Chondrocyte (in vitro differentiated cells): Measurements from ENCODE around the gene NCAM1. TPM values are rescaled to one million over a fixed set of nuclear protein-coding genes. Genes with fewer than 3 reads are reported as not detected.

ENCODE experiments used
- DNase-seq: peaks from one replicate; pipeline ENCODE4 v3.0.0; 2021; ENCODE audit warnings: mixed read lengths, low spot score
- H3K27ac Mint-ChIP-seq: one replicate; pipeline ENCODE4 v1.8.0; 2021; ENCODE audit warnings: mild to moderate bottlenecking, moderate library complexity, mixed read lengths; ENCODE audit not compliant: unreplicated experiment
- H3K27me3 Mint-ChIP-seq: 2 replicates; pipeline ENCODE4 v1.8.0; 2021; ENCODE audit warnings: low read depth, mixed read lengths
- H3K36me3 Mint-ChIP-seq: 2 replicates; pipeline ENCODE4 v1.8.0; 2021; ENCODE audit warnings: low read depth, mixed read lengths
- H3K4me1 Mint-ChIP-seq: 2 replicates; pipeline ENCODE4 v1.8.0; 2021; ENCODE audit warnings: low read depth, mild to moderate bottlenecking, mixed read lengths
- H3K4me3 Mint-ChIP-seq: one replicate; pipeline ENCODE4 v1.8.0; 2021; ENCODE audit warnings: mild to moderate bottlenecking, moderate library complexity, mixed read lengths; ENCODE audit not compliant: unreplicated experiment
- H3K9me3 Mint-ChIP-seq: 2 replicates; pipeline ENCODE4 v1.8.0; 2021; ENCODE audit warnings: low read depth, mixed read lengths
- total RNA-seq: library from RNA; stranded (reverse); gene quantifications from 3 replicates; pipeline ENCODE4 v1.2.1, GENCODE V29; 2021
- TF ChIP-seq, protein P1 (sequence below): fragments of 200-600 bp; sonication (generic); IDR thresholded peaks from 2 replicates; pipeline ENCODE4 v1.5.0; 2021; ENCODE audit warnings: antibody characterized with exemption, mild to moderate bottlenecking, moderate library complexity

NCAM1 gene
- total RNA-seq, 1 donor from 2014 or later: 3.9 TPM

GRCh38 chr11:112962579-112963367, 1.6 kb downstream of the NCAM1 start:
- Mint-ChIP-seq H3K4me3 (peak overlapping the region; percentile 89), H3K4me1 (peaks cover 20% of the 10 kb centered on the region), H3K27me3 (peaks cover 18% of the 10 kb centered on the region), H3K27ac (no peak overlapping the region), H3K36me3 (no peaks in the 10 kb centered on the region), H3K9me3 (no peaks in the 10 kb centered on the region)
- DNase-seq: peak; percentile 68
- TF ChIP-seq, protein P1, sequence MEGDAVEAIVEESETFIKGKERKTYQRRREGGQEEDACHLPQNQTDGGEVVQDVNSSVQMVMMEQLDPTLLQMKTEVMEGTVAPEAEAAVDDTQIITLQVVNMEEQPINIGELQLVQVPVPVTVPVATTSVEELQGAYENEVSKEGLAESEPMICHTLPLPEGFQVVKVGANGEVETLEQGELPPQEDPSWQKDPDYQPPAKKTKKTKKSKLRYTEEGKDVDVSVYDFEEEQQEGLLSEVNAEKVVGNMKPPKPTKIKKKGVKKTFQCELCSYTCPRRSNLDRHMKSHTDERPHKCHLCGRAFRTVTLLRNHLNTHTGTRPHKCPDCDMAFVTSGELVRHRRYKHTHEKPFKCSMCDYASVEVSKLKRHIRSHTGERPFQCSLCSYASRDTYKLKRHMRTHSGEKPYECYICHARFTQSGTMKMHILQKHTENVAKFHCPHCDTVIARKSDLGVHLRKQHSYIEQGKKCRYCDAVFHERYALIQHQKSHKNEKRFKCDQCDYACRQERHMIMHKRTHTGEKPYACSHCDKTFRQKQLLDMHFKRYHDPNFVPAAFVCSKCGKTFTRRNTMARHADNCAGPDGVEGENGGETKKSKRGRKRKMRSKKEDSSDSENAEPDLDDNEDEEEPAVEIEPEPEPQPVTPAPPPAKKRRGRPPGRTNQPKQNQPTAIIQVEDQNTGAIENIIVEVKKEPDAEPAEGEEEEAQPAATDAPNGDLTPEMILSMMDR: no peak

DNA sequence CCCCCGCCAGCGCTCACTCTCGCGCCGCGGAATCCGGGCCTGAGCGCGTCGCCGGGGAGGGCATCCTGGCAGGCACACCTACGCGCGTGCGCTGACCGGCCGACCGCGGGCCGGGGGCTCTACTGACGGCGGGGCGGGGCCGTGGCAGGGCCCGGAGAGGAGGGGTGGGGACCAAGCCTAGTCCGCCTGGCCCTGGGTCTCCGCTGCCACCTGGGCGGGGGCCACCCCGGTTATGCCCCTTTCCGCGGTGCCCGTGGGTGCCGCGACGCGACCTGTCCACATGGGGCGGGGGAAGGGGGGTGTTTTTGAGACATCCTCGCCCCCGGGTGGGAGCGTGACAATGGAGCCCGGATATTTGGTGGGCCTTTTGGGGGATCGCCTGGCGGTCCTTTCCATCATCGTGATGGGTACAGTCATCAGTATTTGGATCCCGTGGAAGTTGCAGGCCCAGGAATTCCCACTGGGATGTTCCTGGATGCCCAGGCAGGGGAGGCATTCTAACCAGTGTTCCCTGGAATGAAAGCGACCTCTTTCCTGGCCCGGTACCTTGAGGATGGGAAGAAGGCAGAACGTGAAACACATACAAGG, 2.2 kb downstream of the NCAM1 start:
- DNase-seq: no peak
- H3K27me3 Mint-ChIP-seq: peaks cover 15% of the 10 kb centered on the region
- no peak overlapping the region for H3K27ac Mint-ChIP-seq

DNA sequence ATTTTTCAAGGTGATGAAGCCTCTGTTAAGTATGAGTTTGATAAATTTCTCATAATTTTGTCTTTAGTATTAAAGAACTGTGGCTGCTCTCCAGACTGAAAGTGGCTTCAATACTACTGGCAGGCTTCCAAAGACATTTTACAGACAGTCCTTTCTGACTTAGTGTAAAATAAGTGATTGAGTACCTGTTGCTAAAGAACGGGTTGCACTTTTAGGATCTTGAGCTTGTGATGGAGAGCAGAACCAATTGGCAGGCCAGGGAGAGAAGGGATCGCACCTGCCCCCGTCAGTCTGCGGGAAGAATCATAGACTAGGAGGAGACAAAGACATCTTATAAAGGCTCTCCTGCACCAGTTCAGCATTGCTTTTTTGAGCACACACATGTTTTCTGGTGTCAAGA, 4.4 kb downstream of the NCAM1 start:
- Mint-ChIP-seq H3K4me3 (no peak overlapping the region), H3K9me3 (no peaks in the 10 kb centered on the region), H3K4me1 (peaks cover 24% of the 10 kb centered on the region), H3K36me3 (no peaks in the 10 kb centered on the region), H3K27ac (no peak overlapping the region), H3K27me3 (peaks cover 11% of the 10 kb centered on the region)
- TF ChIP-seq, protein P1: no peak
- no peak for DNase-seq

More for the DNA sequence above, 2.2 kb downstream of the NCAM1 start:
- Mint-ChIP-seq H3K9me3 (no peaks in the 10 kb centered on the region), H3K36me3 (no peaks in the 10 kb centered on the region), H3K4me1 (peaks cover 20% of the 10 kb centered on the region), H3K4me3 (peak overlapping the region; percentile 89)
- TF ChIP-seq, protein P1: no peak

- H3K27me3 Mint-ChIP-seq: peaks cover 11% of the 10 kb centered on the region
- no peaks in the 10 kb centered on the region for H3K36me3 Mint-ChIP-seq
- TF ChIP-seq, protein P1: no peak
- no peaks in the 10 kb centered on the region for H3K9me3 Mint-ChIP-seq
- DNase-seq: no peak
- no peak overlapping the region for H3K4me3 Mint-ChIP-seq
- peaks cover 19% of the 10 kb centered on the region for H3K4me1 Mint-ChIP-seq
- H3K27ac Mint-ChIP-seq: no peak overlapping the region
Measured at GRCh38 chr11:112966561-112966960, 5.3 kb downstream of the NCAM1 start.

GRCh38 chr11:112967082-112967481, 5.9 kb downstream of the NCAM1 start:
- Mint-ChIP-seq H3K4me1 (peaks cover 18% of the 10 kb centered on the region), H3K9me3 (no peaks in the 10 kb centered on the region), H3K36me3 (no peaks in the 10 kb centered on the region), H3K4me3 (no peak overlapping the region), H3K27ac (no peak overlapping the region), H3K27me3 (peaks cover 11% of the 10 kb centered on the region)
- DNase-seq: no peak
- TF ChIP-seq, protein P1: no peak
